GM19351 (cell line): ENCODE data around the gene SIK3.

ENCODE experiments used
- ATAC-seq: cut with Tn5 transposase; IDR thresholded peaks from one replicate; pipeline ENCODE4 v1.9.1; 2021; ENCODE audit warnings: mild to moderate bottlenecking, moderate library complexity; ENCODE audit not compliant: unreplicated experiment

Gene SIK3

DNA sequence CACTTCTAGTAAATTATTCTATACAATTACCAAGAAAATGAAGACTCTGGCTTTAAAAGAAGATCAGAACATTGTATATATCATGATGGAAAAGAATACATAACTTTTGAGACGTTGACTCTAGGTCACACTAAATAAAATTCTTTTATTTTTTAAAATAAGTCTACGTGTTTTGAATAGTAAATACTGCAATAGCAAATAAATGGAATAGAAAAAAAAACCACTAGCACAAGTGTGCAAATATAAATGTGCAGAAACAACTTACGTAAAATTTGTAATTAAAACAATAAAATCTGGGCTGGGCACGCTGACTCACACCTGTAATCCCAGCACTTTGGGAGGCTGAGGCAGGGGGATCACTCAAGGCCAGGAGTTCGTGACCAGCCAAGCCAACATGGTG is 17.9 kb downstream of the SIK3 start:
- ATAC-seq: no peak

DNA sequence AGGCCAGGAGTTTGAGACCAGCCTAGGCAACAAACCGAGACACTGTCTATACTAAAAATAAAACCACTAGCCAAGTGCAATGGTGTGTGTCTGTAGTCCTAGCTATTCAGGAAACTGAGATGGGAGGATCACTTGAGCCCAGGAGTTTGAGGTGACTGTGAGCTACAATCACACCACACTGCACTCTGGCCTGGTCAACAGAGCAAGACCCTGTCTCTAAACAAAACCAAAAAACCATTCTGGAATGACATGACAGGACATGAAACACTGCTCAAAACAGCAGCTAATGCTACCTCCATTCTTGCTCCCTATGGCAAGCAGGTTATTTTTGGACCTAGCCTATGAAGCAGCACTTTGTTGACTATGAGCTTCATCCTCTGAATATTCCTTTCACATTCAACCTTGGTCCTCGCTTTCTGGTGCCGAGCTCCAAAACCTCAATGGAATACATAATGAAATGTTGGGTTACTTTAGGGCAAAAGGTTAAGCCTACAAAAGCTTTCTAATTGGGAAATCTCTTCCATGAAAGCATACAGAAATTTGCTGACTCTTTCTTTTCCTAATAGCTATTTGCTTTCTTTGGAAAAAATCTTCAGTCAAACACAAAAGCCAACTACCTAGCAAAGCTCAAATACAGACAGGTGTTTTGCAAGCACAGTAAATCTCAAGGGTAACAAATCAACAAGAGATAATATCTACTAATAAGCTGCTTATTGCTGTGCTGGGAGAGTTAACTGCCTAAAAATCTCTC is 21.1 kb downstream of the SIK3 start:
- ATAC-seq: no peak

DNA sequence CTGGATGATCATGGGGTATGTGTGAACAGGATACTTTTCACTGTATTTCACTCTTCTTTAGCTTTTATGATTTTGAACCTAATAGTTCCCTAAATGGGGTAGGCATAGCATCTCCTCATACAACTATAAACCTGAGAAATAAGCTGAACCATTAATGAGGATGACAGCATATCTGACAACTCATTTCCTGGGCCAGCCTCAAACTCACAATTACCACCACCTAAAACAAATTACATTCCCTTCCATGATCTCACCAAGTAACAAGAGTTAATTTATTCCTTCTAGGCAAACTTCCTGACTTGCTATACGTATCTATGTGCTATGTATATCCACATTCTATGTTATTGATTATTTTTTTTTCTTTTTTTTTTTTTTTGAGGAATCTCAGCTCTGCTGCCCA is 23.0 kb downstream of the SIK3 start:
- no peak for ATAC-seq

DNA sequence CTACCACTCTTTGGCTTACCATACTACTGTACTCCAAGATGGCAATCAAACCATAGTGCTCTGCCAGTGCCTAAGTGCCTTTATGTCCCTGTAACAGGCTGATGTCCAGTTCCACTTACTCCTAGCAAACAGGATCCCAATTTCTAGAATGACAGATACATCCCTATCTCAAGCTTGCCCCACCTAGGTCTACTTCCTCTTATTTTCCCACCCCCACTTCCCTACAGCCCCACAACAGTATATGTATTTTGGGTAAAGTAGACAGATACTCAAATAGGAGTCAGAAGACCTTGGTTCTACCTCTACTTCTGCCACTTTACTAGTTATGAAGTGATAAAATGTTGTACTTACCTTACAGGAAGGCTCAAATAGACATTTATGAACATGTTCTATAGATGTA is 24.1 kb downstream of the SIK3 start:
- no peak for ATAC-seq

DNA sequence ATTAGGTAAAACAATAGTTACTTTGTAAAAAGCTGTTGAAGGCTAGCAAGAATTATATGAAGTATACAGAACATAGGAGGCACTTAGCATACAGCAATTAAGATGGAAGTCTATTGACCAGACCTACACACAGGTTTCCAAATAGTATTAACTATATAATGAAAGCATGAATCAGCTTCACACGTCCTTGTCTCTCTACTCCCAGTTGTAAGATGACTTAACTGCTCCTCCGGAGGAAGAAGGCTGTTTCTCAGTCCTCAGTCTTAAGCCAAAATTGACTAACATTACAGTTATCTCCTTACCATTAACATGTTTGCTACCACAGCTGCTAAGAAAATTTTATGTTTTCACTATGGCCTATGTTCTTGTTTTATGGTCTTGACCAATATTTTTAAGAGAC is 24.7 kb downstream of the SIK3 start:
- ATAC-seq: peak; percentile 47

DNA sequence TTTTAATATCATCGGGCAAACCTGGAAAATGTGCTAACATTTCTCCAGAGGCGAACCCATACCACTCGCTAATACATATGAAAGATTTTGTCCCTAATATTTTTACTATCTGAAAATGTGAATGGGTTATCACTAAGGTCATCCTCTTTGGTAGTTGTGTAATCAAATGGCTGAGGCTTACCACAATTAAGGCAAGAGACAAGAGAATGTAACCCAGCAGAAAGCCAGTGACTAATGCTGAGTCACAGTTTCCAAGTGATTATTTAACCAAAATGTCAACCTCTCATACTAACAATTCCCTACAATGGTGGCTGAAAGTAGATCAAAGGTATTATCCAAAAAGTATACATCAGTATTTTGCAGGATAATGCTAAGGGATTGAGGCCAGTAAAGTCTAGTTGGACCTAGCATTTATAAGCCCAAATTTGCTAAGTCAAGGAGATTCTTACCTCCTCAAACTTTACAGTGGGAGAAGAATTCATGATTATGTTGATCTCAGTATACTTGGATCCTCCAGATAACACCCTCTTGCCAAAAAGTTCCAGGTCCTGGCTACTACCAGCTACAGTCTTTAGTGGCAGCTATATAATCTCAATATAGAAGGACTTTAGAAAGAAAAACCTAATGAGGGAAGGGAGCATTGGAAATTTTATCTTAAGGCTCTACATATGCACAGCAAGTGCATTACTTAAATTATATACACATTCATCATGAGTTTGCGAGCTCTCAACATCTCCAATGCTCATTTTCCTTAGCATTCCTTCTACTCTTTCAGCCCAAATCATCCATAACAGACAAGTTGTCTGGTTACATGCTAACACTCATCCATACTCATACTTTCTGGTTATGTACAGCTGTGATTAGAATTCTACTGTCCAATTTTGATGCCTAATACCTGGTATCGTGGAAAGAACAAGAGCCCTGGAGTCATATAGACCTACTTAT is 25.4 kb downstream of the SIK3 start:
- ATAC-seq: no peak

DNA sequence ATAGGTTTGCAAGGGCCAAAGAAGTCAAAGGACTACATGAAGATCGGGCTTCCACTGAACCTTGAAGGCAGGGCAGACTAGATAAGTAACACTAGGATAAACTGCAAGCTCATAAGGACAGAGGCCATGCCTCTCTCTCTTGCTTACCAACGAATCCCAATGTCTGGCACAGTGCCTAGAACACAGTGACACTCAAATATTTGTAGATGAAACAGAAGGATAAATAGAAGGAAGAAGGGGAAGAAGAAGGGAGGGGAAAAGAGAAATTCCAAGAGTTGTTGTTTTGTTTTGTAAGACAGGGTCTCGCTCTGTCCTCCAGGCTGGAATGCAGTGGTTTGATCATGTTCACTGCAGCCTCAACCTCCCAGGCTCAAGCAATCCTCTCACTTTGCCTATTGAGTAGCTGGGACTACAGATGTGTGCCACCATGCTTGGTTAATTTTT is 26.9 kb downstream of the SIK3 start:
- ATAC-seq: no peak

DNA sequence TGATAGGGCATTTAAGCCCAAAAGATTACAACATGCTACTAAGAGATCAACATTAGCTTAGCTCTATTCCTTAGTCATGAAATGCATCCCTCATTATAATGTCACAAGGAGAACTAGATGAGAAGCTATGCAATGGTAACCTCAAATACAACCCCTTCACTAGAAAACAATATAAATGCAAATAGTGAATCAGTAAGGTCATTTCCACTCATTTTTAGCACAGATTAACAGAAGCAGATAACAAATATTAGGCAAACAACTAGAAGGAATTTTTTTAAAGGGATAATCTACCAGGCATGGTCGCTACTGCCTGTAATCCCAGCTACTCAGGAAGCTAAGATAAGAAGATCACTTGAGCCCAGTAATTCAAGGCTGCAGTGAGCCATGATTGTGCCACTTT is 28.2 kb downstream of the SIK3 start:
- no peak for ATAC-seq

DNA sequence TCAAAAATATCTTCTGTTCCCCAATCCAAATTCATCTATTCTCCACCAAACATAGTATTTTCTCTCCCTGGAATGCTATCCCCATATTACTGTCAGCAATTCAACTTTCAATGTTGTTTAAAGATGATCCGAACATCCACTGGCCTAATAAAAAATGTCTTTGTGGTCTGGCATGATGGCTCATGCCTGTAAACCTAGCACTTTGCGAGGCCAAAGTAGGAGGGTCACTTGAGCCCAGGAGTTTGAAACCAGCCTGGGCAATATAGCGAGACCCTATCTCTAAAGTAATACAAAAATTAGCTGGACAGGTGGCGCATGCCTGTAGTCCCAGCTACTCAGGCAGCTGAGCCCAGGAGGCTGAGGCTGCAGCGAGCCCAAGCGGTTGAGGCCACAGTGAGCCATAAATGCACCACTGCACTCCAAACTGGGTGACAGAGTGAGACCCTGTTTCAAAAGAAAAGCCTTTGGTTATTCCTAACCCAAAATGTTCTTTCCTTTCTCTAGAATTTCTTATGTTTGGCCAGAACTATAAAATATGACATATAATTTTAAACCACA is 29.8 kb downstream of the SIK3 start:
- ATAC-seq: no peak

DNA sequence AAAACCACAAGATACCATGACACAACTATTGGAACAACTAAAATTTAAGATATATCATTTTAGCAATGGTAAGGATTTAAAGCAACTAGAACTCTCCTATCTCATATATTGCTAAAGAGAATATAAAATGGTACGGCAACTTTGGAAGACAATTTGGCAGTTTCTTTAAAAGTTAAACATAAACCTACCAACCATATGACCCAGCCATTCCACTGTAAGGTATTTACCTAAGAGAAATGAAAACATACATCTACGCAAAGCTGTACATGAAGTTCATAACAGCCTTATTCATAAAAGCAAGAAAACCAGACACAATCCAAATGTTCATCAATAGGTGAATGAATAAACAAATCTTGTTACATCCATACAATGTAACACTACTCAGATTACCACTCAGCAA is 31.3 kb downstream of the SIK3 start:
- ATAC-seq: no peak

DNA sequence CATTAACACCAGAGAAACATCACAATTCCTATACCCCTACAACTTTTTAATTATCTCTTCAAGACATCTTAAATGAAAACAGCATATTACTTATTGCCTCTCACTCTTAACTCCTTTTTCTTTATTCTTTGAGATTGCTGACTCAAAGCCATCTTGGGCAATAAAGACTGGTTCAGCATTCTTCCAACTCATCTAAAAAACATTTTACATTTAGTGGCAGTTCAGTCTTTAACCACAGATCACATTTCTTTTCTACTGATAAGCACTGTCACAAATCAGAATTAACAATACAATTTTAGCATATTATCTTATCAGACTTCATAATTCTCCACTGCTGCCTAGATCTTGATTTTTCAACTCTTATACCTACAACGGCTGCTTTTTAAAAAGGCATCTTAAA is 34.0 kb downstream of the SIK3 start:
- ATAC-seq: no peak

DNA sequence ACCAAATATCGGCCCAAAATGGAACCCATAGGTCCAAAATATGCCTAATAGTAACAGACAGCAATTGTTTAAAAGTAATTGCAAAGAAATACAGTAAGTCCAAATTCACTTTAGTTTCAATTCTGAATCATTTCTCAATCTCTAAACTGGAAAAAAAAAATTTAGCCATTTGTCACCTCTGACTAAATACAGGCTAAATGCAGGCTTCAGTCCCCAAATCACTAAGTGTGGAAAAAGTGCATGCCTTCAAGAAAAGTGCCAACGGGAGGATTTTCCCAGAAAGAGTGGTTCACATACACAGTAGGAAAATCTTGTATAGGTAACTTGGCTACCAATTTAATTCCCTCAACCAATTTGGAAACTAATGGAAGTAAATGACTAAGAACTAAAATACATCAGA is 35.7 kb downstream of the SIK3 start:
- ATAC-seq: no peak

DNA sequence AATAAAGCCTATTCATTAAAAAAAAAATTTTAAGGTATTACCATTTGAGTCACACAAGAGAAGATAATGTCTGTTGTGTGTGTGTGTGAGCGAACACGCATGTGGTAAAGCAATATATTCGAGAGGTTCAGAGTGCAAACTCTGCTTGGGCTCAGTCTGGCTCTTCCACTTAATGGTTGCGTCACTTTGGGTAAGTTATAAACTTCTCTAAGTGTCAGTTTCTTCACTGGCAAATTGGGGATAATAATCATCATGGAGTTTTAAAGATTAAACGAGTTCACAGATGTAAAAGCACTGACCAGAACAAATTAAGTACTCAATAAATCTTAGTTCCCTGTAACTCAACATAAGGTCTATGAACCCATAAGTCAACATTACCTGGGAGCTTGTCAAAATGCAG is 37.0 kb downstream of the SIK3 start:
- ATAC-seq: no peak

DNA sequence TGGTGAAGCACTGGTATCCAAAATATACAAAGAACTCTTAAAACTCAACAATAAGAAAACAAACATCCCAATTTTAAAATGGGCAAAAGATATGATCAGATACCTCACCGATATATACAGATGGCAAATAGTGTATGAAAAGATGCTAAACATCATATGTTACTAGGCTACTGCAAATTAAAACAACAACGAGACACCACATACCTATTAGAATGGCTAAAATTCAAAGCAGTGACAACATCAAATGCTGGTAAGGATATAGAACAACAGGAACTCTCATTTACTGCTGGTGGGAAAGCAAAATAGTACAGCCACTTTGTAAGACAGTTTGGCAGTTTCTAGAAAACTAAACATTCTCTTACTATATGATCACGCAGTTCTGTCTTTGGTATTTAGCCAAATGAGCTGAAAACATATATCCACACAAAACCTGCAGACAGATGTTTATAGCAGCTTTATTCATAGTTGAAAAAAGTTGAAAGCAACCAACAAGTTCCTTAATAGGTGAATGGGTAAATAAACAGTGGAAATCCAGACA is 38.5 kb downstream of the SIK3 start:
- no peak for ATAC-seq

DNA sequence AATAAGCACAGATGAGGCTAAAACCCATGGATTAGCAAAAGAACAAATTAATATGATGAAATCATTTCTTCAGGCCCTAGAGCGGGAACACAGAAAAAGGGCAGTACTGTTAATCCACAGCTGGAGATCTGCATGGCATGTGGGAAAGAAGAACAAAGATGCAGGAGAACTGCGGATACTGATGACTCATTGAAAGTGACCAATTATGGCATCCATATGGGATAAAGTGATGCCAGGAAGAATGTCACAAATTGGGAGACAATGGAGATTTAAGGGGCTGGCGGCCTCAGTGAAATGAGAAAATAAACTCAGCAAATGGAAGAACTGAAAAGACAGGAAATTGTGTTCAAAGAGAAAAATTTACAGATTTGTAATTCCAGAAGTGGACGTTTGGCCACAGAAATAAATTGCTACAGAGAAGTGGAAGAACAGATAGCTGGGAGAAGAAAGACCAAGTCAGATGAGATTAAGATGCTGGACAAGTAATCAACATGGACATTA is 39.4 kb downstream of the SIK3 start:
- ATAC-seq: no peak

DNA sequence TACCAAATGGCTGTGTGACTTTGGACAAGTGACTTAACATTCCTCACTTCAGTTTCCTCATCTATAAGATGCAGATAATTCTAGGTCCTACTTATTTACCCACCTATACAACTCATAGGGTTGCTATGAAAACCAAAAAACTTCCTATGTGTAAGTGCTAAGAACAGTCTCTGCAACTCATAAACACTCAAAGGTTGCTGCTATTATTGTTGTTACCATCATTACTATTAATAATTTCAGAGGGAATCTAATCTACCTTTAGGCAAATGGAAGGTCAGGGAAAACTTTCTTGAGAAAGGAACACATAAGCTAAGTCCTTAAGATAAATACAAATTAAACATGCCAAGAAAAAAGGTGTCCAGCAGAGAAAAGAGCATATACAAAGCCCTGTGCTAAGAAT is 40.5 kb downstream of the SIK3 start:
- no peak for ATAC-seq

DNA sequence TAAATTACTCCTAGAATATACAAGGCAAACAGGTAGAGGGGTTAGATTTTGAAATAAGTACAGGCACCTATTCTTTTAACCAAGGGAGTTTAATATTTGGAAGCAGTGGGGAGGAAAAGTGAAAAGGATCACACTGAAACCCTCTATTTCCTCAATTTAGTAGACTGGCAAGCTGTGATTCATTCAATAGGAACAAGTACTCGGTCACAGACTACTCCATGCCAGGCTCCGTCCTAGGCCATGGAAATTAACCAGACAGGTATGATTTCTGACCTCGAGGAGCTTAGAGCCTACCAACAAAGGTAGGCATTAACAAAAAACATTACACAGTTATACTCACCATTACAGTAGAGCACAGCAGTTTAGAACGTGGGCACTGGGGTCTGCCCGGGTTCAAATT is 40.9 kb downstream of the SIK3 start:
- no peak for ATAC-seq

DNA sequence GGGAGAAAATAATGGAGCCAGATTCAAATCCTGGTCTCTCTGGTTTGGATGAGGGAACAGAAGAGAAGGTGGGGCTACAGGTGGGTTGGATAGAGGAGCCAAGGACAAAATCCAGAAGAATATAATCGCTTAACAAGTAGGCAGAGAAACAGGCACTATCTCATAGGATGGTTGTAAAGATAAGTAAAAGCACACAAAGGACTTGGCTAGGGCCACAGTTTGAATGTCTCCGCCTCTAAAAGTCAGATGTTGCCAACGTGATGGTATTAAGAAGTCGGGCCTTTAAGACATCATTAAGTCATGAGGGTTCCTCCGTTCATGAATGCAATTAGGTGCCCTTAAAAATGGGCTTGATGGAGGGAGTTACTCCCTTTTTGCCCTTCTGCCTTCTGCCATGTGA is 42.8 kb downstream of the SIK3 start:
- no peak for ATAC-seq

DNA sequence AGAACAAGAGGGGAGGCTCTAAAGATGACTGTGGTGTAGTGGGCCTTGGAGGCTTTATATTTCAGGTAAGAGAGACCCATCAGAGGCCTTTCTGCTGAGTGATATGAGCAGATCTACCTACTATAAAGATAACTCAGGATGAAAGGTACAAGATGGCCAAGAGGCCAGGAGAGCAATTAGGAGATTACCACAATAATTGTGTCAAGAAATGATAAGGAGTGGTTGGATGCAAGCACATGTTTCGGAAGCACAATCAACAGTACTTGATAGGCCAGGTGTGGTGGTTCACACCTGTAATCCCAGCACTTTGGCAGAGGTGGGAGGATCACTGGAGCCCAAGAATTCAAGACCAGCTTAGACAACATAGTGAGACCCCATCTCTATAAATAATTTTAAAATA is 43.8 kb downstream of the SIK3 start:
- no peak for ATAC-seq

DNA sequence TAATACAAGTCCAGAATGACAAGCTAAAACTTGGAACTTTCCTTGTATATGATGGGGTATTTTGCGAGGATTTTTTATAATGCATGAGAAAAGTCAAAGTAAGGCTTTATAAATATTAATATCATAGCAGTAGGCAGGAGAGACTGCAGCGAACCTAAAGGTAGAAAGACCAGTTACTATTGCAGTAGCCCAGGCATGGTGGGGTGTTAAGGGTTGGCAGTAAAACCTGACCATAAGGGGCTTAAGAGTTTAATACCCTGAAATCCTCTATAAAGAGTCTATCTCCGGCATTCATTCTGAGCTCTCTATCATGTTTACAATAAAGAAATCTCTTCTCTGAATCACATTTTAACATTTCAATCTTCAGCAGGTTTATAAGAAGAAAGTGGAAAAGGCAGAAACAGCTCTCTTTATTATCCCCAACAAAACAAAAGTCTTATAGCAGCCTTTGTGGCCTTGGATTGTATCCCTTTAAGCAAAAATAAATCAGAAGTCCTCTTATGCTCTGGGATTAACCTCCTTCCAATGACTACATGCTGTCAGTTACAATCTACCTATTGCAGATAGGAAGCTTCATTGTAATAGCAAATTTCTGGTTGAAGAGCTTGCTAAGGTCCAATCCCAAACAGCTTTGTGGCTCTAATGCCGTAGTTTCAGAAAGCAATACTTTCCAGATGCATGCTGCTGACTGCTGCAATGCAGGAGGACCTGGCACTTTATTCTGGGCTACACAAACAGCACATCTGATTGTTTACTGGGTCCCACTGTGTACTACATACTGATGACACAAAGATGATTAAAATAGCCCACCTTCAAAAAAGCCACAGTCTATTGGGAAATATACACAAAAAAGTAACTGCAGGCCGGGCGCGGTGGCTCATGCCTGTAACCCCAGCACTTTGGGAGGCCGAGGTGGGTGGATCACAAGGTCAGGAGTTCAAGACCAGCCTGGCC is 45.8 kb downstream of the SIK3 start:
- ATAC-seq: no peak
